Esophagus muscularis mucosa (tissue), 4 donors: ENCODE measurements around the gene GRIK5. TPM values are rescaled to one million over a fixed set of nuclear protein-coding genes. Genes with fewer than 3 reads are reported as not detected.

Experiments used
- DNase-seq: peaks from one replicate; pipeline ENCODE4 v3.0.0-alpha.2; 2017; ENCODE audit errors: extremely low spot score
- H3K27ac ChIP-seq, 4 donors: fragments of 200-600 bp; sonication (generic); replicated peaks in 1 of 4; 1 replicate in 3 of 4; 2 replicates in 1 of 4; pipeline ENCODE4 v1.5.1; 2016 to 2019; ENCODE audit warnings: mild to moderate bottlenecking in 1 of 4
- H3K27me3 ChIP-seq, 4 donors: fragments of 200-600 bp; sonication (generic); one replicate each; pipeline versions ENCODE4 v1.5.1 to v1.6.0; 2016 to 2019
- H3K36me3 ChIP-seq, 4 donors: fragments of 200-600 bp; sonication (generic); one replicate each; pipeline ENCODE4 v1.5.1; 2016 to 2019
- H3K4me1 ChIP-seq, 4 donors: fragments of 200-600 bp; sonication (generic); one replicate each; pipeline ENCODE4 v1.5.1; 2016 to 2019
- H3K4me3 ChIP-seq, 4 donors: fragments of 200-600 bp; sonication (generic); 1 replicate in 2 of 4; 2 replicates in 2 of 4; pipeline ENCODE4 v1.5.1; 2016 to 2019; ENCODE audit warnings: mild to moderate bottlenecking in 4 of 4, moderate library complexity in 1 of 4
- H3K9me3 ChIP-seq, 4 donors: fragments of 200-600 bp; sonication (generic); 1 replicate in 3 of 4; 2 replicates in 1 of 4; pipeline ENCODE4 v1.5.1; 2016 to 2019
- EP300 ChIP-seq: sonication (generic); formaldehyde crosslinking; IDR thresholded peaks from one replicate; pipeline ENCODE4 v1.6.1; 2017; ENCODE audit warnings: antibody characterized with exemption
- POLR2A ChIP-seq: fragments of 450-650 bp; IDR thresholded peaks from one replicate; pipeline ENCODE4 v1.6.1; 2017; ENCODE audit warnings: antibody characterized with exemption, moderate library complexity, mild to moderate bottlenecking, low read depth
- POLR2AphosphoS5 ChIP-seq, 2 donors: sonication (generic); formaldehyde crosslinking; IDR thresholded peaks; one replicate each; pipeline ENCODE4 v1.6.1; 2017; ENCODE audit warnings: antibody characterized with exemption in 2 of 2
- WGBS: methylation state at CpG from one replicate; pipeline ENCODE4 v1.1.5; 2018; 5-methylcytosine and 5-hydroxymethylcytosine counted together
- intact Hi-C: fragments of 100-400 bp; cut with DNase I; formaldehyde crosslinking; loops from one replicate; pipeline ENCODE4 v1.15.1; 2023
- total RNA-seq, 4 donors: library from RNA; depleted of rRNA; stranded (reverse); fragments of >200 nt; gene quantifications; one replicate each; pipeline versions ENCODE4 v1.1.0 to v1.2.1, GENCODE V29; 2016
- TF ChIP-seq, protein P1 (sequence below), 3 experiments: fragments of 200-600 bp in 2 of 3; fragments of 450-650 bp in 1 of 3; sonication (generic) in 2 of 3; IDR thresholded peaks; one replicate each; pipeline ENCODE4 v1.5.1; 2017 to 2019; ENCODE audit warnings: antibody characterized with exemption in 3 of 3, mild to moderate bottlenecking in 2 of 3, moderate library complexity in 1 of 3

GRIK5 gene
- total RNA-seq, 4 donors from 2014 or later, result 8.6 to 27.6 (median 13.8) TPM

DNA sequence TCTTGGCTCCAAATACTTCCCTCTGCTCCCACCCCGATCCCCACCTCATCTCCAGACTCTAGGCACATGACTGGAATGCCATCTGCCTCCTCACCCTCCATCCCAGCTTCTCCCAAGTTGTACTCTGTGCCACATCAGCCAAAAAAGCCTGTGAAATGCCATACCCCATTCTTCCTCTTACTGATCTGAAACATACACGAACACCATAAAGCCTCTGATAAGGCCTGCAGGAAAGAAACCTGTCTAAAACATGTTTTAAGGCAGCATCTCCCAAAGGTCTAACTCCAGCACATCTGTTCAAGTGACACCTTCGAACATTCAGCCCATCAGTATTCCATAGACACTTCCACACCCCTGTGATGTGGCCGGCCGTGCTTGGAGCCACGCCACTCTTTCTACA lies 5.6 kb downstream of the GRIK5 start:
- H3K36me3 ChIP-seq, result peaks cover 0 to 63% (median 20%) of the 10 kb centered on the region in 4 donors
- WGBS, result 84% methylated on average over 6 of the region's 6 CpGs
- H3K4me1 ChIP-seq, result peaks cover 0 to 28% (median 18%) of the 10 kb centered on the region in 4 donors
- no peak overlapping the region for H3K4me3 ChIP-seq
- intact Hi-C loops, result no loop called here
- TF ChIP-seq POLR2A (no peak), EP300 (no peak), POLR2AphosphoS5 (IDR thresholded peaks at IDR 0.05) (no peak)
- TF ChIP-seq, protein P1, sequence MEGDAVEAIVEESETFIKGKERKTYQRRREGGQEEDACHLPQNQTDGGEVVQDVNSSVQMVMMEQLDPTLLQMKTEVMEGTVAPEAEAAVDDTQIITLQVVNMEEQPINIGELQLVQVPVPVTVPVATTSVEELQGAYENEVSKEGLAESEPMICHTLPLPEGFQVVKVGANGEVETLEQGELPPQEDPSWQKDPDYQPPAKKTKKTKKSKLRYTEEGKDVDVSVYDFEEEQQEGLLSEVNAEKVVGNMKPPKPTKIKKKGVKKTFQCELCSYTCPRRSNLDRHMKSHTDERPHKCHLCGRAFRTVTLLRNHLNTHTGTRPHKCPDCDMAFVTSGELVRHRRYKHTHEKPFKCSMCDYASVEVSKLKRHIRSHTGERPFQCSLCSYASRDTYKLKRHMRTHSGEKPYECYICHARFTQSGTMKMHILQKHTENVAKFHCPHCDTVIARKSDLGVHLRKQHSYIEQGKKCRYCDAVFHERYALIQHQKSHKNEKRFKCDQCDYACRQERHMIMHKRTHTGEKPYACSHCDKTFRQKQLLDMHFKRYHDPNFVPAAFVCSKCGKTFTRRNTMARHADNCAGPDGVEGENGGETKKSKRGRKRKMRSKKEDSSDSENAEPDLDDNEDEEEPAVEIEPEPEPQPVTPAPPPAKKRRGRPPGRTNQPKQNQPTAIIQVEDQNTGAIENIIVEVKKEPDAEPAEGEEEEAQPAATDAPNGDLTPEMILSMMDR (IDR thresholded peaks at IDR 0.05), result no peak
- no peaks in the 10 kb centered on the region for H3K9me3 ChIP-seq
- H3K27ac ChIP-seq, result no peak overlapping the region
- DNase-seq, result no peak
- H3K27me3 ChIP-seq, result peaks cover 0 to 17% (median 0%) of the 10 kb centered on the region in 4 donors

DNA sequence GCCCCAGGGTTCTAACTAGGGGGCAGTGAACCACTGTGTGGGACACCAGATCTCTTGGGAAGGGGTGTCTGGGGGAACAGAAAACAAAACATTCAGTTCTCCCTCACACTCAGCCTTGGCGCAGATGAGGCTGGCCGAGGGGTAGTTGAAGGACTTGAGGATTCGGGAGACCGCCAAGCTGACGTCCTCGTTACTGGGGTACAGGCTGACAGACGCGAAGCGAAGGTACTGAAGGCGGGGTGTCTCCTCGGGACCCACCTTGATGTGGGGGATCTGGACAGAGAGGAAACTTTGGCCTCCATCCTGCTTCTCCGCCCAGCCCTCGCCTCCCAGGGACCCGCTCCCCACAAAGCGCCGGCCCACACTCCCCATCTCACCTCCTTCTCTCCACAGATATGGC lies 7.6 kb downstream of the GRIK5 start:
- no peak overlapping the region for H3K27ac ChIP-seq
- peaks cover 0 to 7% (median 0%) of the 10 kb centered on the region in 4 donors for H3K4me1 ChIP-seq
- peaks cover 0 to 82% (median 25%) of the 10 kb centered on the region in 4 donors for H3K36me3 ChIP-seq
- 94% methylated on average over 16 of the region's 16 CpGs for WGBS
- no peaks in the 10 kb centered on the region for H3K9me3 ChIP-seq
- no peak overlapping the region for H3K4me3 ChIP-seq
- TF ChIP-seq EP300 (no peak), POLR2A (no peak), POLR2AphosphoS5 (IDR thresholded peaks at IDR 0.05) (no peak)
- TF ChIP-seq, protein P1 (IDR thresholded peaks at IDR 0.05), result no peak
- intact Hi-C loops, result no loop called here
- DNase-seq, result no peak
- H3K27me3 ChIP-seq, result peaks cover 0 to 9% (median 0%) of the 10 kb centered on the region in 4 donors

DNA sequence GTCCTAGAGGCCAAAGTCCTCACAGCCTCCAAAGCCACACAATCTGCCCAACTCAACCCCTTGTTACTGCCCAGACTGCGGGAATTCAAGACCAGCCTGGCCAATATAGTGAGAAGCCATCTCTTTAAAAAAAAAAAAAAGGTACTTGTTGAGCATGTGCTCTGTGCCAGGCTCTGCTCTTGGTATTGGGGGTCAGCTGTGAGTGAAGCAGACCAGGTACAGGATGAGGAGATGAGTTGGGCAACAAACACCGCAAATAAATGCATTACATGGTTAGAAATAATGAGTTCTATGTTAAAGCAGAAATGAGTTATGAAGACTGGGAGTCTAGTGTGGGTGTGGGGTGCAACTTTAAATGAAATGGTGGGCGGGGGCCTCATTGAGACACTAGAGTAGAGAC lies 9.9 kb downstream of the GRIK5 start:
- no peaks in the 10 kb centered on the region for H3K4me1 ChIP-seq
- intact Hi-C loops, result no loop called here
- no peak overlapping the region for H3K27ac ChIP-seq
- peaks cover 0 to 94% (median 32%) of the 10 kb centered on the region in 4 donors for H3K36me3 ChIP-seq
- 93% methylated on average over 3 of the region's 3 CpGs for WGBS
- no peaks in the 10 kb centered on the region for H3K9me3 ChIP-seq
- H3K27me3 ChIP-seq, result no peaks in the 10 kb centered on the region
- no peak for TF ChIP-seq EP300
- no peak for TF ChIP-seq POLR2A
- TF ChIP-seq POLR2AphosphoS5 (IDR thresholded peaks at IDR 0.05), result no peak
- TF ChIP-seq, protein P1 (IDR thresholded peaks at IDR 0.05), result no peak
- H3K4me3 ChIP-seq, result no peak overlapping the region
- no peak for DNase-seq

DNA sequence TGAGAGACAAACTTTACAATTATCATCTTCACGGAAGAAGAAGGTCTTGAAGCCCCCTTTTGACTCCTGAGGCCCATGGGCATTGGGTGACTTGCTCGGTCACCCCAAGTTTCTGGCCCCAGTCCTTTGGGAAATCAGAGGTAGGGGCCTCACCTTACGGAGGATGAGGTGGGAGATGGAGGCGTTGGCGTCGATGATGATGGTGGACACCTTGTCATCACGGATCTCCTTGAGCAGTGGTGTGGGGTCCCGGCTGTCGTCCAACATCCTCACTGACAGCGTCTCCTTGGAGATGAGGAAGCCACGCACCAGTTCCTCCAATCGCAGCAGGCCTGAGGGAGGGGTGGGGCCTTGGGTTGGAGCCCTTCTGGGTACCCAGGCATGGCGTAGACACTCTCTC lies 10.8 kb downstream of the GRIK5 start:
- no peak for TF ChIP-seq POLR2AphosphoS5 (IDR thresholded peaks at IDR 0.05)
- TF ChIP-seq, protein P1 (IDR thresholded peaks at IDR 0.05), result no peak
- no peak for TF ChIP-seq POLR2A
- no peak for TF ChIP-seq EP300
- Histone ChIP-seq H3K27me3 (no peaks in the 10 kb centered on the region), H3K27ac (no peak overlapping the region), H3K9me3 (no peaks in the 10 kb centered on the region), H3K4me3 (no peak overlapping the region), H3K4me1 (no peaks in the 10 kb centered on the region), H3K36me3 (peaks cover 0 to 94% (median 32%) of the 10 kb centered on the region in 4 donors)
- 98% methylated on average over 12 of the region's 13 CpGs for WGBS
- DNase-seq, result no peak
- intact Hi-C loops, result no loop called here

DNA sequence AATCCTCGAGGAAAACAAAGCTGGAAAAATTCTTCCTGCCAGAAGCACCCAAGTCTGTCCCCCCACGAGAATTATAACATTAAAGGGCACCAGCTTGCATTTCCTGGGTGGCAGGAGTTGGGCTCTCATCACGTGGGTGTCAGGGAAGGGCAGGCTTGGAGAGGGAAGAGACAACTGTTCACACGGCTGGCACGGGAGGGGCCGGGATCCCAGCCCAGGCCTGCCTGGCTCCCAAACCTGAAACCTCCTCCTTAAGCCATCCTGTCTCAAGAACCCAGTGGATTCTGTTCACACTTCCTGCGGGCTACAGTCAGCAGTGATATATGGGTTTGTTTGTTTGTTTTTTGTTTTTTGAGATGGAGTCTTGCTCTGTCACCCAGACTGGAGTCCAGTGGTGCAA lies 12.2 kb downstream of the GRIK5 start:
- Histone ChIP-seq H3K27me3 (no peaks in the 10 kb centered on the region), H3K4me3 (no peak overlapping the region), H3K4me1 (no peaks in the 10 kb centered on the region), H3K27ac (no peak overlapping the region), H3K9me3 (no peaks in the 10 kb centered on the region), H3K36me3 (peaks cover 0 to 94% (median 33%) of the 10 kb centered on the region in 4 donors)
- no peak for DNase-seq
- no peak for TF ChIP-seq EP300
- TF ChIP-seq POLR2A, result no peak
- TF ChIP-seq, protein P1 (IDR thresholded peaks at IDR 0.05), result no peak
- TF ChIP-seq POLR2AphosphoS5 (IDR thresholded peaks at IDR 0.05), result no peak
- WGBS, result 73% methylated on average over 7 of the region's 7 CpGs
- intact Hi-C loops, result no loop called here
